ENCODE results near the gene HIF3A. TPM values are rescaled to one million over a fixed set of nuclear protein-coding genes. Genes with fewer than 3 reads are reported as not detected.
A peak's percentile ranks its signal among the peaks of the same experiment; 100 is the strongest.

The HIF3A gene
- total and polyA plus RNA-seq, 2 of the 4 experiments (the other 2 are of a cell fraction): 0.02 TPM; not detected in 1

DNA sequence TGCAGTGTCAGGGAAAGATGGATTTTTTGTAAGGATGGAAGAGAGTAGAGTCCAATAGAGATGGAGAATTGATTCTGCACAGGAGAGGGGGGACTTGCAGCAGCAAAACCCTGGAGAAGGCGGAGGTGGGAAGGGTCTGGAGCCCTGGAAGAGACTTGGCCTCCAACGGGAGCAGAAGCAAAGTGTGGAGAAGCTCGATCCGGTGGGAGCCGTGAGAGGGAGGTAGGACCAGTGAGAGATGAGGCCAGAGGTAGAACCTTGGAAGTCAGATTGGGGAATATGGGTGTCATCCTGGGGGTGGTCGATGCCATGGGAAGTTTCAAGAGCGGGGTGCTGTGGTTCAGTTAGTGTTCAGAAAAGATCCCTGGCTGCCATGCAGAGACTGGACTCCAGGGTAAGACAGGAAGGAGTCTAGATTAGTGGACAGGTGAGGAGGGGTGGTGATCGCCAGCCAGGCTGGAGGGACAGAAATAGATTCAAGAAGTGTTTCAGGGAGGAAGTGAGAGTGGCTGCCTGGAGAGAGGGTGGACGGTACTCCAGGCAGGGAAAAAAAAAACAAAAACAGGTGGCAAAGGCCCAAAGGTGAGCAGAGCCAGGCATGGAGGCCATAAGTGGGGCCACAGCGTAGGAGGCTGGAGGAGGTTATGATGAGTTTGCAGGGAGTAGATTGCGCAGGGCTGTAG is 52.6 kb downstream of the HIF3A start:
- 74% methylated on average over 6 of the region's 11 CpGs; no CpG with 5 or more reads in 1 of the 2 experiments for WGBS, 2 experiments (ENCODE audit: extremely low coverage in 2 of 2, insufficient read length in 1 of 2)
- H3K79me1 ChIP-seq (ENCODE audit: low read depth in 1 of 2, low read length in 2 of 2): peaks cover 32 to 72% of the 10 kb centered on the region in 2 experiments; a peak in 3 of 4 replicates
- no peaks in the 10 kb centered on the region for H3K9me3 ChIP-seq (ENCODE audit: control insufficient read depth, insufficient read depth, low read length)
- peaks cover 30% of the 10 kb centered on the region for H4K20me1 ChIP-seq (ENCODE audit: insufficient read depth, low read length)
- dilution Hi-C loops (cut with HindIII; ENCODE audit: low sequenced_read_pairs, unreplicated experiment) (no loop called here), in situ Hi-C loops (cut with MboI; ENCODE audit: low sequenced_read_pairs) (no loop called here), intact Hi-C loops (cut with micrococcal nuclease) (loop anchor here (5.0 kb wide), 1 partner anchor 67 kb away; no protein-coding TSS in a partner anchor)
- no peak overlapping the region for H2AFZ ChIP-seq (replicated peaks; ENCODE audit: low read length, poor library complexity)
- no peak overlapping the region for H3K56ac ChIP-seq (ENCODE audit: extremely low read depth, insufficient read depth, low read length)
- BruUV-seq (replicated peaks): no TSS peak
- no peak overlapping the region for H3K27ac ChIP-seq (ENCODE audit: insufficient read depth, low read length)
- no peak overlapping the region for H2AK5ac ChIP-seq (ENCODE audit: low read depth, low read length)
- no peak overlapping the region for H4K91ac ChIP-seq (ENCODE audit: insufficient read depth, low read depth, low read length)
- H2BK120ac ChIP-seq (ENCODE audit: low read depth, low read length): no peak overlapping the region
- no peaks in the 10 kb centered on the region; the same call in 1 of the 2 replicates for H3K27me3 ChIP-seq (ENCODE audit: control insufficient read depth, insufficient read depth, low read length)
- H4K5ac ChIP-seq (ENCODE audit: low read depth, low read length): no peak overlapping the region
- no peak overlapping the region for H3K4me3 ChIP-seq (ENCODE audit: insufficient read depth, low read depth, low read length)
- H2BK5ac ChIP-seq (ENCODE audit: low read depth, low read length, poor library complexity, severe bottlenecking): no peak overlapping the region
- no peak overlapping the region for H3K14ac ChIP-seq (replicated peaks; ENCODE audit: low read depth, low read length)
- H2AK9ac ChIP-seq (replicated peaks; ENCODE audit: low read depth, low read length, poor library complexity): peak overlapping the region; percentile 63
- peaks cover 12% of the 10 kb centered on the region for H3K36me3 ChIP-seq (ENCODE audit: control insufficient read depth, insufficient read depth, low read length)
- peaks cover 18% of the 10 kb centered on the region for H3K4me1 ChIP-seq (ENCODE audit: control insufficient read depth, insufficient read depth, low read length)
- ChIA-PET POLR2A (ENCODE audit: unreplicated experiment) (no interaction called here), CTCF (no interaction called here)
- no peak overlapping the region for H4K8ac ChIP-seq (ENCODE audit: low read depth in 2 of 2, low read length in 2 of 2)
- H3K9ac ChIP-seq (ENCODE audit: low read depth, low read length): no peak overlapping the region
- H3K4ac ChIP-seq (ENCODE audit: low read depth, low read length): no peak overlapping the region
- TF ChIP-seq MAFK (IDR thresholded peaks at IDR 0.05; ENCODE audit: low read depth, low read length) (no peak), MAZ (IDR thresholded peaks at IDR 0.05; ENCODE audit: borderline replicate concordance, low read depth, low read length) (no peak), RFX5 (IDR thresholded peaks at IDR 0.05; ENCODE audit: low read depth, low read length) (no peak), CEBPB (IDR thresholded peaks at IDR 0.05; ENCODE audit: low read depth, low read length) (no peak), RCOR1 (IDR thresholded peaks at IDR 0.05; ENCODE audit: insufficient replicate concordance, low read length) (no peak), POLR2A (IDR thresholded peaks at IDR 0.05; ENCODE audit: low read depth, low read length) (no peak), CHD1 (IDR thresholded peaks at IDR 0.05; ENCODE audit: low read depth, low read length) (no peak)
- TF ChIP-seq, protein P1, sequence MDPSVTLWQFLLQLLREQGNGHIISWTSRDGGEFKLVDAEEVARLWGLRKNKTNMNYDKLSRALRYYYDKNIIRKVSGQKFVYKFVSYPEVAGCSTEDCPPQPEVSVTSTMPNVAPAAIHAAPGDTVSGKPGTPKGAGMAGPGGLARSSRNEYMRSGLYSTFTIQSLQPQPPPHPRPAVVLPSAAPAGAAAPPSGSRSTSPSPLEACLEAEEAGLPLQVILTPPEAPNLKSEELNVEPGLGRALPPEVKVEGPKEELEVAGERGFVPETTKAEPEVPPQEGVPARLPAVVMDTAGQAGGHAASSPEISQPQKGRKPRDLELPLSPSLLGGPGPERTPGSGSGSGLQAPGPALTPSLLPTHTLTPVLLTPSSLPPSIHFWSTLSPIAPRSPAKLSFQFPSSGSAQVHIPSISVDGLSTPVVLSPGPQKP (IDR thresholded peaks at IDR 0.05; ENCODE audit: borderline replicate concordance, low read depth, low read length): no peak
- TF ChIP-seq, protein P2, sequence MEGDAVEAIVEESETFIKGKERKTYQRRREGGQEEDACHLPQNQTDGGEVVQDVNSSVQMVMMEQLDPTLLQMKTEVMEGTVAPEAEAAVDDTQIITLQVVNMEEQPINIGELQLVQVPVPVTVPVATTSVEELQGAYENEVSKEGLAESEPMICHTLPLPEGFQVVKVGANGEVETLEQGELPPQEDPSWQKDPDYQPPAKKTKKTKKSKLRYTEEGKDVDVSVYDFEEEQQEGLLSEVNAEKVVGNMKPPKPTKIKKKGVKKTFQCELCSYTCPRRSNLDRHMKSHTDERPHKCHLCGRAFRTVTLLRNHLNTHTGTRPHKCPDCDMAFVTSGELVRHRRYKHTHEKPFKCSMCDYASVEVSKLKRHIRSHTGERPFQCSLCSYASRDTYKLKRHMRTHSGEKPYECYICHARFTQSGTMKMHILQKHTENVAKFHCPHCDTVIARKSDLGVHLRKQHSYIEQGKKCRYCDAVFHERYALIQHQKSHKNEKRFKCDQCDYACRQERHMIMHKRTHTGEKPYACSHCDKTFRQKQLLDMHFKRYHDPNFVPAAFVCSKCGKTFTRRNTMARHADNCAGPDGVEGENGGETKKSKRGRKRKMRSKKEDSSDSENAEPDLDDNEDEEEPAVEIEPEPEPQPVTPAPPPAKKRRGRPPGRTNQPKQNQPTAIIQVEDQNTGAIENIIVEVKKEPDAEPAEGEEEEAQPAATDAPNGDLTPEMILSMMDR (conservative IDR thresholded peaks at IDR 0.05; ENCODE audit: low read depth, low read length): no peak
- H3K9me1 ChIP-seq (ENCODE audit: insufficient read depth, low read length): peaks cover 25% of the 10 kb centered on the region
- DNase-seq (no peak), ATAC-seq (ENCODE audit: low read depth) (no peak)
- no peak overlapping the region for H3K4me2 ChIP-seq (ENCODE audit: low read depth, low read length)
- H3K18ac ChIP-seq (ENCODE audit: low read depth, low read length): no peak overlapping the region
- H2BK15ac ChIP-seq (ENCODE audit: low read depth, low read length): no peak overlapping the region
- H2BK20ac ChIP-seq (ENCODE audit: low read depth, low read length): no peak overlapping the region
- no peak overlapping the region for H3K23ac ChIP-seq (ENCODE audit: low read depth, low read length)
